NCI-H510A treated with DMSO at 0.1 percent for 48 hours (cell line): ENCODE data around the gene CFAP107.
"Not testable (repeated sequence)": the region's sequence is repeated elsewhere in the genome, so short reads cannot be mapped to it uniquely, and the experiment has no call there.

ENCODE experiments used
- DNase-seq: peaks from one replicate; lab custom pipeline; 2025; lab: John Stamatoyannopoulos, UW

CFAP107 gene

DNA sequence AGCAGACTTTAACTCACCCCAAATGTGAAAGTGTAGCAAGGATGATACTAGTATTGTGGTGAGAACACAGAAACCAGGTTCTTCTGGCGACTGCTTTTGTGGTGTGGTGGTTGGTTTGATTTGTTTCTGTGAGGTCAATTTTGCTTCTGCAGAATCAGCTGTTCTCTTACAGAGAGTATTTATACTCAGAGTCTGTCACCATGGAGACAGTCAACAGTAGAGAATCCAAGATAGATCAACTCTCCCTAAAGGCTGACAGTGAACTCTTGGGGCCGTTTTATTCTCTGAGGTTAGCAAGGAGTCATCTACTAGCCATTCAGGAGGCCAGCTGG is at the start of gene CFAP107:
Gene CFAP107 (plus strand): TSS at position 209 of the 332 bp plus-strand sequence. CDS start 231 bp downstream, outside the sequence.
- DNase-seq, result no peak

GRCh38 chr1:12696658-12697057 is 49.3 kb upstream of the CFAP107 start:
- no peak for DNase-seq

- DNase-seq, result no peak
Measured at GRCh38 chr1:12697397-12697796, 48.6 kb upstream of the CFAP107 start.

GRCh38 chr1:12703821-12704451 is 42.1 kb upstream of the CFAP107 start:
- DNase-seq, result no peak

DNA sequence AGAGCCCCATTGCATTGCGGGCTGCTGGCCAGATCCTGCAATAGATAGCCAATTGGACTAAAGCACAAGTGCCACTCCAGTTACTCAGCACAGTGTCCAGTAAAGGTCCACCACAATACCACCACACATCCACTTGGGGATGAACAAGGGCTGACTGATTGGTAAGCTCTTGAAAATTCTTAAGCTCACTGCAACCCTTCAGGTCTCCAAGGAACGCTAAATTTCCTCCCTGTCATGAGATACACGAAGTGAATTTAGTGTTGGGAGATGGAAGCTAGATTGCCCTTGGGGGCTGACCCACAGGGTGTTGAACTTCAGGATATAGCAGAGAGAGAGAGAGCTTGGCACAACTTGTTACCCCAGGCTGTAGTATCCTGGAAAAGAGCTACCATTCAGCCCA is 39.9 kb upstream of the CFAP107 start:
- DNase-seq, result no peak

DNA sequence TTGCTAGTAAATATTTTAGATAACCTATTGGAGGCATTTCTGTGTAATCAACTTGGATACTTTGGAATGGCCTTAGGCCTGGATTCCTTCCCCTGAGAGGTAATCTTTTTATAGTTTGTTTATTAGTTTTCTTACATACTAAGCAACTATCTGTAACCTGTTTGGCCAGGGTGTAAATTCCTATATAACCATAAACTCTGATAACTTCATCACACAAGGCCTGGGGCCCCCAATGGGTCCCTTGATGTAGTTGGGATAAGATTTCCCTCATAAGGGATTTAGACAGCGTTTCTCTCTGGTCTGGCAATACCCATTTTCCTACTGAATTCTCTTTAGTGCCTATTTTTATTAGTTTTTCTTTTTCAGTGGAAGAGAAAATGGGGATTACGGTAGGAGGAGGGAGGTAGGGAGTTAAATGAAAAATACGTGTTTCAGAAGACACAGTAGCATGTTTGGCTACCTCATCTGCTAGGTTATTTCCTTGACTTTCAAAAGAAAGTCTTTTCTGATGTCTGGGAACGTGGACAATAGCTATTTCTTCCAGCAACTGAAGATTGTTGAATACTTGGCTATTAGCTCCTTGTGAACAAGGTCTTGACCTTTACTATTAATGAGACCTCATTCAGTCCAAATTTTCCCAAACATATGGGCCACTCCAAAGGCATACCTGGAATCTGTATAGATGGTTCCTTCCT is 37.5 kb upstream of the CFAP107 start:
- no peak for DNase-seq

GRCh38 chr1:12709091-12709491 is 36.9 kb upstream of the CFAP107 start:
- DNase-seq, result no peak

GRCh38 chr1:12709696-12710095 is 36.3 kb upstream of the CFAP107 start:
- DNase-seq, result no peak

DNA sequence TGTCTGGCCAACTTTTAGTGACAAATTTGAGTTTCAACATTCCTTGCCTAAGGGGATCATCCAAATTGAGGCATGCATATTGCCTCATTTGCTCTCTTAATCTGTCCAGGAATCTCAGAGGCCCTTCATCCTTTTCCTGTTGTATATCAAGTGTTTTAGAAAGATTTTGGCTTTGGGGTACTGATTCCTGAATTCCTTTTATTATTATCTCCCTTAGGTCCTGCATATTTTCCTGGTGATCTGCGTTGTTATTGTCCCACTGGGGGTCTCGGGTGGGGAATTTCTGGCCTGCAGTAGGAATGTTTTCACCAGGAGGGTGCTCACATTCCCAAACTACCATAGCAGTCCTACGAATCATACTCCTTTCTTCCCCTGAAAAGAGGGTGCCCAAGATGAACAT is 34.5 kb upstream of the CFAP107 start:
- DNase-seq, result no peak

- no peak for DNase-seq
Measured at GRCh38 chr1:12712076-12712475, 33.9 kb upstream of the CFAP107 start.

GRCh38 chr1:12712929-12713328 is 33.1 kb upstream of the CFAP107 start:
- DNase-seq, result no peak

GRCh38 chr1:12713651-12714050 is 32.3 kb upstream of the CFAP107 start:
- not testable (repeated sequence) for DNase-seq

GRCh38 chr1:12714710-12715475 is 31.1 kb upstream of the CFAP107 start:
- DNase-seq, result no peak

- no peak for DNase-seq
Measured at GRCh38 chr1:12715896-12716437, 30.0 kb upstream of the CFAP107 start, which contains the start of gene AADACL3. TSS of gene AADACL3 (plus strand) at chr1:12716110. CDS start at chr1:12716177, 67 bp downstream.

- no peak for DNase-seq
Measured at GRCh38 chr1:12717301-12717838, 28.6 kb upstream of the CFAP107 start.

GRCh38 chr1:12722626-12723025 is 23.4 kb upstream of the CFAP107 start:
- DNase-seq, result no peak

DNA sequence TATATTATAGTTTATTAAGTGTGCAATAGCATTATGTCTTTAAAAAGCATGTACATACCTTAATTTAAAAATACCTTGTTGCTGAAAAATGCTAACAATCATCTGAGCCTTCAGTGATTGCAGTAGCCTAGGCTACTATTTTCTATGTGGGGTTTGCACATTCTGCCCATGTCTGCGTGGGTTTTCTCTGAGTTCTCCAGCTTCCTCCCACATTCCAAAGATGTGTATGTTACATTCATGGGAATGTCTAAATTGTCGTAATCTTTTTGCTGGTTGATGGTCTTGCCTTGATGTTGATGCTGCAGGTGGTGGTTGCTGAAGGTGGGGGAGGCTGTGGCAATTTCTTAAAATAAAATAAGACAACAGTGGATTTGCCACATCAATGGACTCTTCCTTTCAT is 17.6 kb upstream of the CFAP107 start:
- DNase-seq, result no peak

GRCh38 chr1:12730156-12730555 is 15.8 kb upstream of the CFAP107 start:
- DNase-seq, result no peak

DNA sequence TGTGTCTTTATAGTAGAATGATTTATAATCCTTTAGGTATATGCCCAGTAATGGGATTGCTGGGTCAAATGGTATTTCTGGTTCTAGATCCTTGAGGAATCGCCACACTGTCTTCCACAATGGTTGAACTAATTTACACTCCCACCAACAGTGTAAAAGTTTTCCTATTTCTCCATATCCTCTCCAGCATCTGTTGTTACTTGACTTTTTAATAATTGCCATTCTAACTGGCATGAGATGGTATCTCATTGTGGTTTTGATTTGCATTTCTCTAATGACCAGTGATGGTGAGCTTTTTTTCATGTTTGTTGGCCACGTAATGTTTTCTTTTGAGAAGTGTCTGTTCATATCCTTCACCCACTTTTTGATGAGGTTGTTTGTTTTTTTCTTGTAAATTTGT is 14.9 kb upstream of the CFAP107 start:
- DNase-seq, result not testable (repeated sequence)

- DNase-seq, result no peak
Measured at GRCh38 chr1:12734651-12735050, 11.3 kb upstream of the CFAP107 start.

- no peak for DNase-seq
Measured at GRCh38 chr1:12738934-12739333, 7.1 kb upstream of the CFAP107 start.

DNA sequence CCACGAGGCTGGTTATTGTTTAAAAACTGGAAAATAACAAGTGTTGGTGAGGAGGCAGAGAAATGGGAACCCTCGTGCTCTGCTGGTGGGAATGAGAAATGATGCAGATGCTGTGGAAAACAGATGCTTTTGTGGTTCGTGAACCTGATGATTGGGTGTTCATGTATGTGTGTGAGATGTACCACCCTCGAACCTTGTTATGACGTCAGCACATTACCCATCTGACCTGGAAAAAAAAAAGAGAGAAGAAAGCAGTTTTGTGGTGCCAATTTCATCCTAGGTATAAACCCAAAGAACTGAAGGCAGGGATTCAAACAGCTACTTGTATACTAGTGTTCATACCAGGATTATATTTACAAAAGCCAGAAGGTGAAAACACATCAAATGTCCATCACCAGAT is 6.4 kb upstream of the CFAP107 start:
- no peak for DNase-seq

DNA sequence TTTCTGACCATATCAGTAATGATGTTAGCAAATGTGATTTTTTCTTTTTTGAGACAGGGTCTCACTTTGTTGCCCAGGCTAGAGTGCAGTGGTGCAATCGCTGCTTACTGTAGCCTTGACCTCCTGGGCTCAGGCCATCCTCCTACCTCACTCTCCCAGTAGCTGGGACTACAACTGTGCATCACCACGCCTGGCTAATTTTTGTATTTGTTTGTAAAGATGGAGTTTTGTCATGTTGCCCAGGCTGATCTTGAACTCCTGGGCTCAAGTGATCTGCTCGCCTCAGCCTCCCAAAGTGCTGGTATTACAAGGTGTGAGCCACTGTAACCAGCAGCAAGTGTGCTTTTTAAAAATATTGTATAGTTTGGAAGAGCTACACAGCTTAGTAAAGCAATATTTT is 4.1 kb upstream of the CFAP107 start:
- no peak for DNase-seq
